ENCODE measurements around the gene ABHD17A.
A peak's percentile ranks its signal among the peaks of the same experiment; 100 is the strongest.

Gene ABHD17A

GRCh38 chr19:1885398-1886119 is at the start of gene ABHD17A:
TSS of gene ABHD17A (minus strand) at chr19:1885496. CDS start at chr19:1881566, 3,930 bp downstream.
- DNase-seq (ENCODE audit: low read depth) = peak; percentile 85

DNA sequence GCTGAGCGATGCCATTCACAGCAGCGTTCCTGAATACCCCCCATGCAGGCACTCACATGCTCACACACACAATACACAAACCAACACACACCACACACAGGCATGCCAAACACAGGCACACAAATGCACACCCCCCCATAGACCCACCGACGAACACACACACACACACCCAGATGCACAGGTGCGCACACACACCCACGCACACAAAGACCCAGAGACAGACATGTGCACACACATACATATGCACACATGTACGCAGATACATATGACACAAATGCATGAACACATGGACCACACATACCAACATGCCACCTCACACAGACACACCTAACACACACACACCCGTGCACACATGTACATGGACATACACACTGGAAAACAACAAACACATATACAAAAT is 48.6 kb upstream of the ABHD17A start:
- DNase-seq (ENCODE audit: low read depth) = no peak

- DNase-seq (ENCODE audit: low read depth) = no peak
These were observed 47.9 kb upstream of the ABHD17A start for GRCh38 chr19:1933244-1933643.

- no peak for DNase-seq (ENCODE audit: low read depth)
These were observed 47.1 kb upstream of the ABHD17A start for GRCh38 chr19:1932395-1932794.

DNA sequence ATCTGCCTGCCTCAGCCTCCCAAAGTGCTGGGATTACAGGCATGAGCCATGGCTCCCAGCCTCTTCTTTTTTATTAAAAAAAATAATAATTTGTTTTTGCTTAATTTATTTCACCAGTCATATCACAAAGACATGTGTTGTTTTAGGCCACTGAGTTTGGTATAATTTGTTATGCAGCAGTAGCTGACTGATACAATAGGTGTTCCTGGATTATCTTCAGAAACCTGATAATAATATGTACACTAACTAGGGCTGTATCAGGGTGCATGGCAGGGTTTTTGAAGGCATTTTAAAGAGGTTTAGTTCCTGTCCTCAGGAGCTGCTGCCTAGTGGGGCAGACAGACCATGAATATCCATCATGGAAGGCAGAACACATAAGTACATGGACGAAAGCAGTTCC is 46.1 kb upstream of the ABHD17A start:
- DNase-seq (ENCODE audit: low read depth) = no peak

DNA sequence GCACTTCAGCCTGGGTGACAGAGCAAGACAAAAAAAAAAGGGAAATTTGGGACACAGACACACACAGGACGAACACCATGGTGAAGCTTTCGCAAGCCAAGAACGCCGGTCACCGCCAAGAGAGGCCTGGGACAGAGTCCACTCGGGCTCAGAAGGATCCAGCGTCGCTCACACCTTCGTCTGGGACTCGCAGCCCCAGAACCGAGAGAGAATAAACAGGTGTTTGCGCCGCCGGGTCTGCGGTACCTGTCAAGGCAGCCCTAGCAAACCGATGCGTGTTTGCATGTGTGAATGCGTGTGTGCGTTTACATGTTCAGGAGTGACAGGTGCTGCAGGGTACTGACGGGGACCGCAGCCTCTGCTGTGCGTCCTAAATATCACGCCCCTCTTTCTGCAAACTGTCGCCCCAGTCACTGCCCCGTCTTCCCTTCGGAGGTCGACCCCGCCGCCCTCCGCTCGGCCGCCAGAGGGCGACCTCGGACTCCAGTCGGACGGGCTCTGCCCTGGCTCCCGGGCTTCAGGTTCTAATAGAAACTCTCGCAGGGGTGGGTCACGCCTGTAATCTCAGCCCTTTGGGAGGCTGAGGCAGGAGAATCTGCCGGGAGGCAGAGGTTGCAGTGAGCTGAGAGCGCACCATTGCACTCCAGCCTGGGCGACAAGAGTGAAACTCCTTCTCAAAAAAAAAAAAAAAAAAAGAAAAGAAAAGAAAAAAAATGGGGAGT is 43.9 kb upstream of the ABHD17A start:
- peak; percentile 42 for DNase-seq (ENCODE audit: low read depth)

DNA sequence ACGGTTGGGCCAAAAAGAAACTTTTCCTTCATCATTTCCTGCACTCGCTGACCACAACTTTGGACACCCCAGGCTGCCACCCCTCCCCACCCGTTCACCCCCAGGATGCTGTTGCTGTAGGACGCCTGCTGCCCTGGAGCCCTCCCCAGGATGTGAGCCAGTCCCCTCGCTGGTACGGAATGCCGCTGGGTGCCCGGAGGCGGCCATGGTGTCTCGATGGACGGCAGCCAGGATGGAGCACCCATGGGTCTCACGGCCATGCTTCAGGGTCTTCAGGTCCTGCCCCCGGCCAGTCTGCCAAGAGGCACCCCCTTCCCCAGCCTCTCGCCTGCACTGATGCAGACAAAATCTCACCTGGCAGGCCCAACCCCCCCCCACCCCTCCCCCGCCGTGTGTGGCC is 40.2 kb upstream of the ABHD17A start:
- no peak for DNase-seq (ENCODE audit: low read depth)

- DNase-seq (ENCODE audit: low read depth) = no peak
These were observed 39.1 kb upstream of the ABHD17A start for GRCh38 chr19:1924320-1924961.

DNA sequence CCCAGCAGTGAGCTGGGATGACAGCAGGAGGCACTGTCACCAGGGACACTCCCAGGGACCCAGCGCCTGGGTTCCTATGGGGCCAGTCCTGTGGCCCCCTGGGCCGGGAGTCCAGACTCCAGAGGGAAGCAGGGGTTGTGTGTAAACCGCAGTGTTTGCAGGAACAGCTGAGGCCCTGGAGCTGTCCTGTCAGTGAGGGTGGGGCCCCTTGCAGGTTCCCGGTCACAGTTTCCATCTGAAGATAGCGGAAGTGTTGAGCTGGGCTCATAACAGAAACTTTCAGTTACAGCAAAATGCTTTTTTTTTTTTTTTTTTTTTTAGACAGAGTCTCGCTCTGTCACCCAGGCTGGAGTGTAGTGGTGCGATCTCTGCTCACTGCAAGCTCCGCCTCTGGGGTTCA is 38.0 kb upstream of the ABHD17A start:
- no peak for DNase-seq (ENCODE audit: low read depth)

GRCh38 chr19:1922803-1923202 is 37.5 kb upstream of the ABHD17A start:
- DNase-seq (ENCODE audit: low read depth) = no peak

DNA sequence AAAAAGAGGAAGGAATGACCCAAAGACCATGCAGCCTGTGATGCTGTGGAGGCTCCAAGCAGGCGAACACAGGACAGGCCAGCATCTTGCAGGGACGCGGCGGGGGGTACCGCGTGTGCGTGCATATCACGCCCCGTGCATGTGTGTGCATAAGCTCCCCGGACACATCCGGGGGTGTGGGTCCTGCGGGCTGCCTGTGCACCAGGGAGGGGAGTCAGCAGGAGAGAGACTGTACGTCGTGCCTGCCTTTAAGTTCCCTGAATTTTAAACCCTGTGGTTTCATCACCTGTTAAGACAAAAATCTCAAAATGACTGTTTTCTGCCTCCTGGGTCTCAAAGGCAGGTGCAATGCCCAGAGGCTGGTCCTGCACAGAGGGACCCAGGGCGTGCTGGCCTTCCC is 36.5 kb upstream of the ABHD17A start:
- no peak for DNase-seq (ENCODE audit: low read depth)

DNA sequence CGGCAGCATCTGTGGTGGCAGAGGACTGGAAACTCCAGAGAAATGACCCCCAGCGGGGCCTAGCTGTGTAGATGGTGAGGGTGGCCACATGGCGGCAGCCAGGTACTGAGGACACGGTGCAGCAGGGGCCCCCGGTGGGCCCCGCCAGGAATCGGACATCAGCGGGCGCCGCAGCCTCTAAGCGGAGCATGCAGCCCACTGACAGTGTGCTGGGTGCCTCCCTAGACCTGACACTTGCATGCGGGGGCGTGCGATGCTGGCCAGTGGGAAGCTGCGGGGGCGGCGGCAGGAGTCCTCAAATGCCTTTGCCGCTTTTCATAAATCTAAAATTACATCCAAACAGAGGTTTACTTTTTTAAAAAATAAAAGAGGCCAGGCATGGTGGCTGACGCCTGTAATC is 36.0 kb upstream of the ABHD17A start:
- DNase-seq (ENCODE audit: low read depth) = no peak

DNA sequence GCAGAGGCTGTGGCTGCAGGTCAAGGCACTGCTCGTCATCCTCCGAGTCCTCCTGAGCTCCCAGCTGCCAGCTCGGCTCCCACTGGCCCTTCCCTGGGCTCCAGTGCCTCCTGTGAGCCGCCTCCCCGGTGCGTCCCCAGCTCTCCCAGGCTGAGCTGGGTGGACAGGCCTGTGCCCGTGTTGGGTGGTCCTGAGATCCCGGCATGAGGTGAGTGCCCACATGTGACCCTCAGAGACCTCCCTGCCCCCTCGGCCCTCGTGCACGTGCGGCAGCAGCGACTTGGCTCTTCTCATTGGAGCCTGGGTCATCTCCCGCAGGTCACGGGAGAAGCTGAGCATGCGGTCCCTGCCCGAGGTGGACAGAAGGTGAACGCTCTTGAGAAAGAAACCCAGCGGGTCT is 35.3 kb upstream of the ABHD17A start:
- no peak for DNase-seq (ENCODE audit: low read depth)

GRCh38 chr19:1918975-1919374 is 33.7 kb upstream of the ABHD17A start:
- DNase-seq (ENCODE audit: low read depth) = no peak

- no peak for DNase-seq (ENCODE audit: low read depth)
These were observed 32.6 kb upstream of the ABHD17A start for GRCh38 chr19:1917926-1918325.

DNA sequence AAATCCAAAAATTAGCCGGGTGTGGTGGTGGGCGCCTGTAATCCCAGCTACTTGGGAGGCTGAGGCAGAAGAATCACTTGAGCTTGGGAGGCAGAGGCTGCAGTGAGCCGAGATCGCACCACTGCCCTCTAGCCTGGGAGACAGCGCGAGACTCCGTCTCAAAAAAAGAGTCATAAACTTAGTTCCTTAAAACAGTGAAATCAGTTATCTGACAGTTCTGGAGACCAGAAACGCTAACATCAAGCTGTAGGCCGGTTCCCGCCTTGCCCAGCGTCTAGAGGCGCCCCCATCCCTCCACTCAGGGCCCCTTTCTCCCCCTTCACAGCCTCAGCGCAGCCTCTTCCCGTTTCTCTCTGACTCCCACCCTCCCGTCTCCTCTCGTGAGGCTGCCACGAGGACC is 31.9 kb upstream of the ABHD17A start:
- DNase-seq (ENCODE audit: low read depth) = no peak

GRCh38 chr19:1914826-1915341 is 29.6 kb upstream of the ABHD17A start:
- DNase-seq (ENCODE audit: low read depth) = no peak

GRCh38 chr19:1913781-1914577 is 28.7 kb upstream of the ABHD17A start:
- DNase-seq (ENCODE audit: low read depth) = no peak

DNA sequence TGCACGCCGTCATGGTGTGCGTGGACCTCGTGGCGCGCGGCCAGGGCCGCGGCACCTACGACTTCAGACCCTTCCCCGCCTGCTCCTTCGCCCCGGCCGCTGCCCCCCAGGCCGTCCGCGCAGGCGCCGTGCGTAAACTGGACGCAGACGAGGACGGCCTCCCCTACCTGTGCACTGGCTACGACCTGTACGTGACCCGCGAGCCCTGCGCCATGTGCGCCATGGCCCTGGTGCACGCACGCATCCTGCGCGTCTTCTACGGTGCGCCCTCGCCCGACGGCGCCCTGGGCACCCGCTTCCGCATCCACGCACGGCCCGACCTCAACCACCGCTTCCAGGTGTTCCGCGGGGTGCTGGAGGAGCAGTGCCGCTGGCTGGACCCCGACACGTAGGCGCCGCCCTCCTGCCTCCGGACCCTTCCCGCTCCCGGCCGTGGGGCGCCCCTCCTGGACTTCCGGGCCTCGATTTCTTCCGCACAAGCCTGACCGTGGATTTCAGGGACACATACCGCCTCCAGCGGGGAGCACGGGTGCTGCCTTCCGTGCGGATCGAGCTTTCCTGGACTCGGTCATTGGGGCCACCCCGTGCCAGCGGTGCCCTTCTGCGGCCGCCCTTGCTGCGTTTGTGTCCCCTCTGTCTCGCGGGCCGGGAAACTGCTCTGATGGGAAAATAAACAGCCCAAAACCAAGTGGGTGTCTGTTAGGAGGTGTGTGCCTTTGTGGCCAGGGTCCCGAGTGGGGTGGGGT is 27.6 kb upstream of the ABHD17A start:
- DNase-seq (ENCODE audit: low read depth) = no peak

GRCh38 chr19:1911995-1912394 is 26.7 kb upstream of the ABHD17A start:
- DNase-seq (ENCODE audit: low read depth) = no peak

DNA sequence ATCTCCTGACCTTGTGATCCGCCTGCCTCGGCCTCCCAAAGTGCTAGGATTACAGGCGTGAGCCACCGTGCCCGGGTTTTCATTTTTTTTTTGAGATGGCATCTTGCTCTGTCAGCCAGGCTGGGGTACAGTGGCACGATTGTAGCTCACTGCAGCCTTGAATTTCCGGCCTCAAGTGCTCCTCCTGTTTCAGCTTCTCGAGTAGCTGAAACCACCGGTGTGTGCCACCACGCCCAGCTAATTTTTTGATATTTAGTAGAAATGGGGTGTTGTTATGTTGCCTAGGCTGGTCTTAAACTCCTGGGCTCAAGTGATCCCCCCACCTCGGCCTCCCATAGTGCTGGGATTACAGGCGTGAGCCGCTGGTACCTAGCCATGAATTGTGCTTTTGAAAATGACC is 25.8 kb upstream of the ABHD17A start:
- DNase-seq (ENCODE audit: low read depth) = no peak
